DND-41 (cell line): ENCODE data around the gene AP2B1.

ENCODE experiments used
- EZH2 ChIP-seq: IDR thresholded peaks from 3 replicates; pipeline ENCODE4 v1.6.1; 2012; ENCODE audit warnings: borderline replicate concordance, low read depth, mild to moderate bottlenecking, moderate library complexity, low read length, inconsistent platforms; ENCODE audit not compliant: severe bottlenecking
- TF ChIP-seq, protein P1 (sequence below): IDR thresholded peaks from 2 replicates; pipeline ENCODE4 v1.5.1; 2012; ENCODE audit warnings: borderline replicate concordance, low read length, moderate library complexity, mild to moderate bottlenecking; ENCODE audit not compliant: poor library complexity, severe bottlenecking; ENCODE audit errors: extremely low read depth

DNA sequence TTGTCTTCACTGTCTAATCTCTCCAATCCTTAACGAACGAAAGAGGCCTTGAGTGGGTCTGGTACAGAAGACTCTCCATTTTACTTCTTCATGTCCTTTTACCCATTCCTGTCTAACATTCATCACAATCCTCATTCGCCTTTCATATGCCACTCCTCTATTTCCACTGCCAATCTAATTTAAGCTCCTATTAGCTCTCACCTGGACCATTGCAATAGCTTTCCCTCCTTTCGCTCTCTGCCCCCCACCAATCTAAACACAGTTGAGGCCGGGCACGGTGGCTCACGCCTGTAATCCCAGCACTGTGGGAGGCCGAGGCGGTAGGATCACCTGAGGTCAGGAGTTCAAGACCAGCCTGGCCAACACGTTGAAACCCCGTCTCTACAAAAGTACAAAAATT, 20.2 kb upstream of the AP2B1 start:
- TF ChIP-seq, protein P1, sequence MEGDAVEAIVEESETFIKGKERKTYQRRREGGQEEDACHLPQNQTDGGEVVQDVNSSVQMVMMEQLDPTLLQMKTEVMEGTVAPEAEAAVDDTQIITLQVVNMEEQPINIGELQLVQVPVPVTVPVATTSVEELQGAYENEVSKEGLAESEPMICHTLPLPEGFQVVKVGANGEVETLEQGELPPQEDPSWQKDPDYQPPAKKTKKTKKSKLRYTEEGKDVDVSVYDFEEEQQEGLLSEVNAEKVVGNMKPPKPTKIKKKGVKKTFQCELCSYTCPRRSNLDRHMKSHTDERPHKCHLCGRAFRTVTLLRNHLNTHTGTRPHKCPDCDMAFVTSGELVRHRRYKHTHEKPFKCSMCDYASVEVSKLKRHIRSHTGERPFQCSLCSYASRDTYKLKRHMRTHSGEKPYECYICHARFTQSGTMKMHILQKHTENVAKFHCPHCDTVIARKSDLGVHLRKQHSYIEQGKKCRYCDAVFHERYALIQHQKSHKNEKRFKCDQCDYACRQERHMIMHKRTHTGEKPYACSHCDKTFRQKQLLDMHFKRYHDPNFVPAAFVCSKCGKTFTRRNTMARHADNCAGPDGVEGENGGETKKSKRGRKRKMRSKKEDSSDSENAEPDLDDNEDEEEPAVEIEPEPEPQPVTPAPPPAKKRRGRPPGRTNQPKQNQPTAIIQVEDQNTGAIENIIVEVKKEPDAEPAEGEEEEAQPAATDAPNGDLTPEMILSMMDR, result no peak
- TF ChIP-seq EZH2, result no peak
